Osteoblast (primary cell): ENCODE data around the gene HS6ST3. TPM values are rescaled to one million over a fixed set of nuclear protein-coding genes. Genes with fewer than 3 reads are reported as not detected.

Experiments
- DNase-seq: peaks from one replicate; pipeline ENCODE4 v3.0.0; 2011; ENCODE audit warnings: low spot score, mixed read lengths; ENCODE audit not compliant: insufficient read length; ENCODE audit errors: missing footprints
- H2AFZ ChIP-seq: 2 replicates; pipeline ENCODE4 v1.6.0; 2011; ENCODE audit warnings: mild to moderate bottlenecking, low read length
- H3K27ac ChIP-seq: 2 replicates; pipeline ENCODE4 v1.5.1; 2011; ENCODE audit warnings: mild to moderate bottlenecking, low read depth, low read length, moderate library complexity
- H3K27me3 ChIP-seq: 2 replicates; pipeline ENCODE4 v1.6.0; 2012; ENCODE audit warnings: mild to moderate bottlenecking, control low read depth, inconsistent platforms, low read length, moderate library complexity; ENCODE audit not compliant: insufficient read depth
- H3K36me3 ChIP-seq: 2 replicates; pipeline ENCODE4 v1.5.1; 2011; ENCODE audit warnings: mild to moderate bottlenecking, low read length, control low read depth, moderate library complexity; ENCODE audit not compliant: insufficient read depth
- H3K4me1 ChIP-seq: 2 replicates; pipeline ENCODE4 v1.5.1; 2011; ENCODE audit warnings: mild to moderate bottlenecking, low read length, control low read depth, moderate library complexity; ENCODE audit not compliant: insufficient read depth
- H3K4me2 ChIP-seq: 2 replicates; pipeline ENCODE4 v1.6.0; 2011; ENCODE audit warnings: mild to moderate bottlenecking, low read length; ENCODE audit not compliant: insufficient read depth
- H3K4me3 ChIP-seq: fragments of 200-600 bp; sonication (generic); 3 replicates; pipeline ENCODE4 v1.5.1; 2012; ENCODE audit warnings: mild to moderate bottlenecking, low read length, inconsistent platforms; ENCODE audit not compliant: insufficient read depth
- H3K79me2 ChIP-seq: 2 replicates; pipeline ENCODE4 v1.6.0; 2012; ENCODE audit warnings: mild to moderate bottlenecking, low read length, control low read depth, inconsistent platforms; ENCODE audit not compliant: insufficient read depth
- H3K9me3 ChIP-seq: 2 replicates; pipeline ENCODE4 v1.5.1; 2011; ENCODE audit warnings: low read depth, low read length, control low read depth
- H4K20me1 ChIP-seq: 2 replicates; pipeline ENCODE4 v1.6.0; 2012; ENCODE audit warnings: mild to moderate bottlenecking, low read length, control low read depth; ENCODE audit not compliant: insufficient read depth
- total RNA-seq: library from RNA; depleted of rRNA; stranded (reverse); fragments of >200 nt; gene quantifications from 2 replicates; pipeline ENCODE4 v1.2.3, GENCODE V29; 2012
- TF ChIP-seq, protein P1 (sequence below): IDR thresholded peaks from 2 replicates; pipeline ENCODE4 v1.5.1; 2011; ENCODE audit warnings: mild to moderate bottlenecking, low read depth, low read length, moderate library complexity; ENCODE audit errors: extremely low read depth

HS6ST3 gene
- total RNA-seq, 1 donor = not detected

DNA sequence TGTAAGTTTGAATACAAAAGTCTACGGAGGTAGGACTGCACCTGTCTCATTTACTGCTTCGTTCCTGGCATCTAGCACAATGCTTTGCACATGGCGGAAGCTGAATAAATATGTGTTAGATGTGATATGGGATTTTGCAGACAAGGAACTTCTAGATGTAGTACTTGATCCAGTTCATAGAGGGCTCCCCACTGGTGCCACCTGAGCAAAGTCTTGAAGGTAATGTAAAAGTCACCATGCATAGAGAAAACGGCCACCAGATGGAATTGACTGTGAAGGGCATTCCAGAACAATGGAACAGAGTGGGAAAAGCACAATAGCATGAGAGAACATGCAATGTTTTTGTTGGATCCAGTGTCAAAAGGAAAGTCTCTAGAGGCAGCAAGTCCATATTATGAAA lies 209.3 kb downstream of the HS6ST3 start:
- H3K9me3 ChIP-seq = no peaks in the 10 kb centered on the region
- no peak overlapping the region for H2AFZ ChIP-seq
- peak; percentile 17 for DNase-seq
- no peaks in the 10 kb centered on the region for H3K36me3 ChIP-seq
- H3K4me2 ChIP-seq = no peak overlapping the region
- TF ChIP-seq, protein P1, sequence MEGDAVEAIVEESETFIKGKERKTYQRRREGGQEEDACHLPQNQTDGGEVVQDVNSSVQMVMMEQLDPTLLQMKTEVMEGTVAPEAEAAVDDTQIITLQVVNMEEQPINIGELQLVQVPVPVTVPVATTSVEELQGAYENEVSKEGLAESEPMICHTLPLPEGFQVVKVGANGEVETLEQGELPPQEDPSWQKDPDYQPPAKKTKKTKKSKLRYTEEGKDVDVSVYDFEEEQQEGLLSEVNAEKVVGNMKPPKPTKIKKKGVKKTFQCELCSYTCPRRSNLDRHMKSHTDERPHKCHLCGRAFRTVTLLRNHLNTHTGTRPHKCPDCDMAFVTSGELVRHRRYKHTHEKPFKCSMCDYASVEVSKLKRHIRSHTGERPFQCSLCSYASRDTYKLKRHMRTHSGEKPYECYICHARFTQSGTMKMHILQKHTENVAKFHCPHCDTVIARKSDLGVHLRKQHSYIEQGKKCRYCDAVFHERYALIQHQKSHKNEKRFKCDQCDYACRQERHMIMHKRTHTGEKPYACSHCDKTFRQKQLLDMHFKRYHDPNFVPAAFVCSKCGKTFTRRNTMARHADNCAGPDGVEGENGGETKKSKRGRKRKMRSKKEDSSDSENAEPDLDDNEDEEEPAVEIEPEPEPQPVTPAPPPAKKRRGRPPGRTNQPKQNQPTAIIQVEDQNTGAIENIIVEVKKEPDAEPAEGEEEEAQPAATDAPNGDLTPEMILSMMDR = no peak
- no peaks in the 10 kb centered on the region for H3K27me3 ChIP-seq
- no peak overlapping the region for H3K4me3 ChIP-seq
- H4K20me1 ChIP-seq = no peaks in the 10 kb centered on the region
- no peak overlapping the region for H3K27ac ChIP-seq
- H3K4me1 ChIP-seq = no peaks in the 10 kb centered on the region
- no peaks in the 10 kb centered on the region for H3K79me2 ChIP-seq

DNA sequence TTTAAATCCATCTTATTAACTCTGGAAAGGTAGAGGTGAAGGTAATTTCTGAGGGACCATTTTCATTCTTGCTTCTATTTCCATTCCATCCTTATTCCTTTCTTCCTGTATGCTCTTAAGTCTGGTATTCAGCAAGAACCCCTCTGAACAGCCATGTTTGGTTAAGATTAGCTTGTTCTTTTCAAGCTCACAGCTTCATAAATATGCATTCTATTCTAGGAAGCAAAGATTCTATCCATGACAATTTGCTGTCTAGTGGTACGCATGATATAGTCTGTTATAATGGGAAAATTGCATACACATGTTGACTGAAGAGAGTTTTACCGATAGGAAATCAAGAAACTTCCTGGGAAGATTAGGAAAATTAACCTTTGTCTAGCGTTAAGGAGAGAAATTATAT lies 218.7 kb downstream of the HS6ST3 start:
- Histone ChIP-seq H3K27me3 (no peaks in the 10 kb centered on the region), H3K9me3 (no peaks in the 10 kb centered on the region), H3K4me2 (no peak overlapping the region), H3K36me3 (no peaks in the 10 kb centered on the region), H3K27ac (no peak overlapping the region), H3K4me3 (no peak overlapping the region), H2AFZ (no peak overlapping the region), H3K79me2 (no peaks in the 10 kb centered on the region), H3K4me1 (no peaks in the 10 kb centered on the region), H4K20me1 (no peaks in the 10 kb centered on the region)
- DNase-seq = no peak
- TF ChIP-seq, protein P1 = no peak

DNA sequence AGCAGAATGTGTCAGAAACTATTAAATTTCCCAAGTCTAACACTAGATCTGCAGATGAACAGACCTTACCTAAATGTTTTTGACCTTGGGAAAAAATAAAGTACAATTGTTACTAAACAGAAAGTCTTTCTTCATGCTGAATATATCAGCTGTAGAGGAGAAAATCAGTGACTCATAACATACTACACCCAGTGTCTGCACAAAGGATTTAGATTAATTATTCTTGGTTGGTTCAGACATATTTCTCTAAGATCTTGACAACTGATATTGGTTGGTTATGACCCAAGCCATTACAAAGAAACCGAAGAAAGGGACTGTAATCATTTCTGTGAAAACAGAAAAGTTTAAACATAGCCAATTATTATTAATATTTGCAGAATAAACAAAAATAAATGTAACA lies 225.1 kb downstream of the HS6ST3 start:
- Histone ChIP-seq H4K20me1 (no peaks in the 10 kb centered on the region), H3K4me3 (no peak overlapping the region), H2AFZ (no peak overlapping the region), H3K4me1 (no peaks in the 10 kb centered on the region), H3K27ac (no peak overlapping the region), H3K36me3 (no peaks in the 10 kb centered on the region), H3K9me3 (no peaks in the 10 kb centered on the region), H3K4me2 (no peak overlapping the region), H3K27me3 (no peaks in the 10 kb centered on the region), H3K79me2 (no peaks in the 10 kb centered on the region)
- TF ChIP-seq, protein P1 = no peak
- no peak for DNase-seq

DNA sequence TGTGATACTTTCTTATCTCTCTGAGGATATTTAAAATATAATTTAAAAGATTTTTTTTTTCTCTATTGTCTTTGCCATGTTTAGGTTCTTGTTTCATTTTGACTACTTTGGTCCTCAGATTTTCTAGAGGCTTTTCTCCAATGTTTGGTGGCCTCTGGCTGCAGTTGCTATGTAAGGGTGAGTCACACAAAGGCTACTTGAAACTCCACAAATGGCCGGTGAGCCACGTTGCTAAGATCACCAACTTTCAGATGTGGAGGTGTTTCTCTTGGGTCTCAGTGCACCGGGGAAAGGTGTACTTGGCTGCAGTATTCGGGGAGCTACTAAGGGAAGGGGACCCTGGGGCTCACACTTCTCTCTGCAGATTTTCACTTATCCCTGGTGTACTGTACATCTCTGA lies 248.1 kb downstream of the HS6ST3 start:
- Histone ChIP-seq H3K79me2 (no peaks in the 10 kb centered on the region), H3K4me1 (no peaks in the 10 kb centered on the region), H3K4me2 (no peak overlapping the region), H4K20me1 (no peaks in the 10 kb centered on the region), H3K27ac (no peak overlapping the region), H2AFZ (no peak overlapping the region), H3K9me3 (peaks cover 4% of the 10 kb centered on the region), H3K27me3 (no peaks in the 10 kb centered on the region), H3K4me3 (no peak overlapping the region), H3K36me3 (no peaks in the 10 kb centered on the region)
- peak; percentile 25 for DNase-seq
- TF ChIP-seq, protein P1 = no peak
